Middle frontal gyrus (tissue), 1 donor: ENCODE data around the gene EEF1AKMT2.
"Not testable (repeated sequence)": the region's sequence is repeated elsewhere in the genome, so short reads cannot be mapped to it uniquely, and the experiment has no call there.

ENCODE experiments used
- DNase-seq: peaks from one replicate; pipeline ENCODE4 v3.0.0-alpha.2; 2015; ENCODE audit warnings: low spot score; ENCODE audit errors: extremely low spot score

EEF1AKMT2 gene

DNA sequence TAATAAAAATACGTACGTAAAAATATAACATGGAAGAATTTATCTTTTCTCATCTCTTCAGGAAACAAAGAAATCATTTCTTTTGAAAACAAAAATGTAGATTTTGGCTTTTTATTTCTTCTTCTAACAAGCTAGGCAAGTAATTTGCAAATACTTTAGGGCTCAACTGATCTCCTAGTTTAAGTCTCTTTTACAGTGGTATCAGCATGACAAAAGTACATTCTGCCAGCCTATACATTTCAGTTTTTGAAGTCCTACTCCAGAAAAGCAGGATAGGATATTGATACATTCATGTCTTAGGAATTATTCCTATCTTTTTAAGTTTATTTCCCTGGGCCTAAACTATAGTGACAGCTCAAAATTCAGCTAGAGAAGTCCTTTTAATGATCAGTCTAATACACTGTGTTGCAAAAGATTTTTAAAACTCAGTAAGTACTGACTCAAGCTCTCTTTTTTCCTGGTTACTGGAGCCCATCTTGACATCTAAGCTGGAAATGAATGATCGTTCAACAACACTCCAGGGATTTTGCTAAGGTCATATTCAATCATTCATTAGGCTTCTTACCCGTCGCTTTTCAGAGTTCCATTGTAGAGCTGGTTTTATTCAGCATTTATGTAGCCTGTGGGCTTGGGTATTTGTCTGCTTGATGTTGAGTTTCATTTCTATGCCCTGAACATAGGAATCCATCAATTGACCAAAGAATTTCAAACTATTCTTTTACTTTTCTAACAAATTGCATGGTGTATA lies 35.4 kb downstream of the EEF1AKMT2 start:
- no peak for DNase-seq

GRCh38 chr10:124755581-124755980 lies 36.1 kb downstream of the EEF1AKMT2 start:
- no peak for DNase-seq

DNA sequence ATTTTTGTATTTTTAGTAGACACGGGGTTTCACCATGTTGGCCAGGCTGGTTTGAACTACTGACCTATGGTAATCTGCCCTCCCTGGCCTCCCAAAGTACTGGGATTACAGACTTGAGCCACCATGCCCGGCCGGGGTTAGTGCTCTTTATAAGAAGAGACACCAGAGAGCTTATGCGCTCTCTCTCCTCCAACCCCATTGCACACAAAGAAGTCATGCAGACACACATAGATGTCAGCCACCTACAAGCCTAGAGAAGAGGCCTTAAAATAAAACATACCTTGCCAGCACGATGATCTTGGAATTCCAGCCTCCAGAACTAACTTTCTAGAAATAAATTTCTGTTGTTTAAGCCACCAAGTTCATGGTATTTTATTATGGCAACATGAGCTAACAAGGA lies 37.5 kb downstream of the EEF1AKMT2 start:
- no peak for DNase-seq

DNA sequence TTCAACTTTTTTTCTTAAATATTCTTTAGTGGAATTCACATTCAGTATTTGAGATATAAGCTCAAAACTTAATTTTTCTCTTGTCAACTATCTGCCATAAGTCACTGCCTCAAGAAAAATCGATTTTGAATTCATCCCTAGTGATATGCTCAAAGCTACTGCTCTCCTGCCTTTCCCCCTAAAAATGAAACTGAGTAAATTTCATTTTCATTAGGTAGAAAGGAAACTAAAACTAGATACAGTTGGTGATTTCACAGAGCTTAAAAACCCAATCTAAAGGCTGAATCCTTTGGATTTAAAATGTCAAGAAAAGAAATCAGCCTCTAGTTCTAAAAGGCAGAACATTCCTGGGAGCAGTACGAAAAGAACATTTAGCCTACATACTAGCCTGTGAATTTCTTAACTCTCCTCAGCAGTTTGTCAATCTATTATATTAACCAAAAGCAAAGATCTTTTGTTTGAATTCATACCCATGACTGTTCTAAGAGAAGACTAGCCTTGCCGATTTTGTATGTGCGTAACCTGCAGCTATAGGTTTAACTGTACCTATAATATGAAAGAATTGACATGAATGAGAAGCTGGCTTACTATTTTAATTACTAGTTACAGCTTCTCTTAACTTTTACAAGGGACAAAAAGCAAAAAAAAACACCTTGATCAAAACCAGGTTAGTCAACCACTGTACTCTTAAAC lies 42.6 kb downstream of the EEF1AKMT2 start:
- no peak for DNase-seq

DNA sequence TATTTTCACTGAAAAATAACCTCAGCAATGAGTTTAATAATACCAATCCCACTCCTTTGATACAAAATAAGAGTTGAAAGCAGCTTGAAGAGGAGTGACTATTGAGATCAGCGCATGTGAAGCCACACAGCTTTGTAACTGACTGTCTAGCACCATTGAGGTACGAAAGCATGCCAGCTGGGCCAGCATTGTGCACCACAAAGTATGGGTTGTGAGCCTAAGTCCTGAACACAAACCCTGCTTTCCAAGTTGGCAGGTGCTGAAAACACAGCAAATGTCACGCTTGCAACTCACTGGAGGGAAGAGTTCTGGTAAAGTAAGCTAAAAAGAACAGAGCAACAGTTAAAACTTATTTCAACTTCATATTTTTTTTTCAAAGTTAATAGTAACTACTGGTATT lies 43.5 kb downstream of the EEF1AKMT2 start:
- no peak for DNase-seq

DNA sequence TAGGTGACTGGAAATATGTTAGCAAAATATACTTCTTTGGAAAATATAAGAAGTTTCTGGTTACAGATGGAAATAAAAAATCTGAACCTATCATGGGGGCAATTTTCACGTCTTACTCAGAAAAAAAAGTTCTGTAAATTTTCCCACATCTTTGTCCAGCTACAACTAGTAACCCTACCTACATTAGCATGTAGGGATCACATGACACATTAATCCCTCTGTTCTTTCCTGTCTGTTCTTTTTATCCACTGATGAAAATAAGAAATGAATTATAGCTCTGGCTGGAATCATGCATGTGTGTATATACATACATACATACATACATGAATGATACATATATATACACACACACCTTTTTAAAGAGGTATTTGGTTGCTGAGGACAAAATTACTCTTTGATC lies 43.9 kb downstream of the EEF1AKMT2 start:
- DNase-seq = no peak

DNA sequence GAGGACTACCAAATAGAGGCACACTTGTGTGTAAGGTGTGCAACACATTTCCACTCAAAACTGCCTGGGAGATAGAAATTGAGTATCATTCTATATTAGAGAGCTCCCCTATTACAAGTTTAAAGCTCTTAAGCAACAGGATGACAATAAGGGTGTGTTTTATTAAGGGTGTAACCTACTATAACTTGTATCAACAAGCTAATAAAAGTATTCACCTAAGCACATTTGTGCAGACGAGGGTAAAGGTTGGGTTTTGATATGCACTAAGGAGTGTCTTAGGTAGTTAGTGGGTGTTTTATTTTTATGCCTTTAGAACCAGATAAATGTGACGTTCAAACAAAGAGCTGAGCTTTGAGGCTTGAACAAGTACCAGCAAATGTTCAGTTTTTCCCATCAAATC lies 44.7 kb downstream of the EEF1AKMT2 start:
- no peak for DNase-seq

GRCh38 chr10:124746447-124746846 lies 45.2 kb downstream of the EEF1AKMT2 start:
- DNase-seq = not testable (repeated sequence)

- DNase-seq = no peak
Observed at GRCh38 chr10:124745673-124746072, 46.0 kb downstream of the EEF1AKMT2 start.

DNA sequence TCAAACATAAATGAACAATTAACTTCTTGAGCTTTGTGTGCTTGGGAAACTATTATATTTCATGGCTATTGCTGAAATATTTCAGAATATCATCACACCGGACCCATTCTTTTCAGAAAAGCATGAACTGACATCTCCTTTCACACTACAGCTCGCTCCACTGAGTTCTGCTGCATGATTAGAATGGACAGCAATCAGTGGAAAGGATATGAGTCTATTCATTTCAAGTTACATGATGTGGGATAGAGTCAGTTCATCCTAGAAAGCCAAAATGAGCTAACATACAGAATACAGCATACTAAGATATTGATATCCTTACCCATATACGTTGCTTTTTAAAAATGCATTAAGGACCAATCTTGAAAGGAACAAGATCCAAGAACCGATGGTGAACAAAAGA lies 46.4 kb downstream of the EEF1AKMT2 start:
- no peak for DNase-seq

GRCh38 chr10:124744102-124745050 lies 47.3 kb downstream of the EEF1AKMT2 start, which contains the start of gene FAM53B:
TSS of gene FAM53B (minus strand) at chr10:124744378. CDS start at chr10:124706713, 37,665 bp downstream.
- DNase-seq = peak; percentile 74

DNA sequence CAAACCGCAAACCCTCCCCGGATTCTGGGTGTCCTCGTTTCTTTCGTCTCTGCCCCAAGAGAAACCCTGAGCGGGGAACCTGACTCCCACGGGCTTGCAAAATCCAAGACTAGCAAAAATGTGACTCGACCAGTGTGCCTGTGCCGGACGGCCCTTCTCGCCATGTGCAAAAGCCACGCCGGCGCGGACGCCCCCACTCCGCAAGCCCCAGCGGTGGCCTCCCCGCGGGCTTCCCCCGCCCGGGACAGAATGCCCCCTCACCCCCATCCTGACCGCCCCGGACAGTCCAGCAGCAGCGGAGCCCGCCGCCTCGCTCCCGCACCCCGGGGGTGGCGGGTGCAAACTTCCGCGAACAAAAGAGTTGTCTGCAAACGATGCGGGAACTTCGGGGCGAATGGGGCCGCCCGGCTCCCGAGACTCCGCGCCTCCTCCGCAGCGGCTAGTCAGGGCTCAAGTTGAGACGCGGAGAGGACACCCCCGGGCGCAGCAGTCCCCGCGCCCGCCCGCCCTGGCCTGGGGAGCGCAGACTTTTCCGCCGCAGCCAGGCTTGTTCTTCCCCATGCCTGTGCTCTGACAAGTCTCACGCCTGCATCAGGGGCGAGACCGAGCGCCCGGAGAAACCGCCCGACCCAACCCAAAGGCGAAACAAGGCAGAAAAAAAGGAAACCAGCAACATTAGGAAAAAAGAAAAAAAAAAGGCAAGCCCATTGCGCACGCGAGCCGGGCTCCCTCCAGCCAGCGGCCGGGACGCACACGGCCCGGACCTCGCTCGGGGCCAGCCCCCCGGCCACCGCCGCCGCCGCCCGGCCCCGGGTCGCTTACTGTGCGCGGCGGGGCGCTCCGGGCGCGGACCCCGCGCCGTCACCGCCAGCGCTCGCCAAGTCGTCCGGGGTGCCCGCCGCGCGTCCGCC lies 48.2 kb downstream of the EEF1AKMT2 start:
- DNase-seq = no peak

DNA sequence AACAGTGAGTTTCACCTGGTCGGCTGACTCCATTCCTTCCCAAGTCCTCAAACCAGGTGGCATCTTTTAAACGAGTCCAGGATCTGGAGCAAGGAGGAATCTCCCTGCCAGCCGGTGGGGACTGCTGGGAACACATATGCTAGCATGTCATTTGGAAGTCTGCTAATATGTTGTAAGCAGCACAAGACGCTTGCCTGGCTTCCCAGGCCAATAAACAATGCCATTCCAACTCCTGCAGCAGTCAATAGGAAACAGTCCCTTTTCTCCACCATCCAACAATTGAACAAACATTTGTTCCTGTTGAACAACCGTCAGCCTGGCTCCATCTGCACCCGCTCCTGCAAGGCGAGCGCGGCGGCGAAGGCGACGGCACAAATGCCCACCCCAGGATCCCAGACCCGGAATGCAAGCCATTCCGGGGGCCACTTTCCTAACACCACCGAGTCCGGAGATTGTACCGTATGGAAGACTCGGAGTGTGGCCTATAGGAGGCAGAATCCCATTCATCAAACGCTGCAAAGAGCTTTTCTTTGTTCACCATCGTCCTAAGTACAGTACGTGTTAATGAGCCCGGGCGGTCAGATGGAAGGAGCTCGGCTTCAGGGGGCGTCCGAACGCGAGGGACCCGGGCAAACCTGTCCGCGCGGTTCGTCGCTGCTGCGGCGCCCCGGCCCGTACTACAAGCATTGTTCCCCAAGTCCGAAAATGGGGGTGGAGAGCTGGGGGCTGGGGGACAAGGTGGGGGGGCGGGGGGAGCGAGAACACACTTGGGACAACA lies 49.1 kb downstream of the EEF1AKMT2 start:
- DNase-seq = no peak

DNA sequence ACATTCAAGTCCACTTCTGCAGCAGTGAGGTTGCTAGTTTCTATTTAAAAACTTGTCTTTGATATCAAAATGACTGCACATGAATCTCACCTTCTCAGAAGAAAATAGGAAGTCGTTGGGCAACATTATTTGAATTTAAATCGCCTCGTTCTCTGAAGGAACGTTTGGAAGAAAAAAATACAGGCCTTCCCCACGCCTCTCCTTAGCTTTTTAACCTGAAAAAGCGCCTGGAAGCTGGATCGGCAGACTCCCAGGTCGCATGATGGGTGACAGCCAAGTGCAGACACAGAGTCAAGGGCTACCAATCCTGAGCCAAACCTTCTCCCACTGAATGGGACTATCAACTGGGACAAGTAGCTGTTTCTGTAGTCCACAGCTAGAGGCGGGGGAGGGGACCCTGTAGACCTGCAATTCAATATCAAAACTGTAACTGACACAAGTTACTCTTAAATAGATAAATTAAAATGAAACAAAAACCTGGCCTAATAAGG lies 49.7 kb downstream of the EEF1AKMT2 start:
- no peak for DNase-seq

DNA sequence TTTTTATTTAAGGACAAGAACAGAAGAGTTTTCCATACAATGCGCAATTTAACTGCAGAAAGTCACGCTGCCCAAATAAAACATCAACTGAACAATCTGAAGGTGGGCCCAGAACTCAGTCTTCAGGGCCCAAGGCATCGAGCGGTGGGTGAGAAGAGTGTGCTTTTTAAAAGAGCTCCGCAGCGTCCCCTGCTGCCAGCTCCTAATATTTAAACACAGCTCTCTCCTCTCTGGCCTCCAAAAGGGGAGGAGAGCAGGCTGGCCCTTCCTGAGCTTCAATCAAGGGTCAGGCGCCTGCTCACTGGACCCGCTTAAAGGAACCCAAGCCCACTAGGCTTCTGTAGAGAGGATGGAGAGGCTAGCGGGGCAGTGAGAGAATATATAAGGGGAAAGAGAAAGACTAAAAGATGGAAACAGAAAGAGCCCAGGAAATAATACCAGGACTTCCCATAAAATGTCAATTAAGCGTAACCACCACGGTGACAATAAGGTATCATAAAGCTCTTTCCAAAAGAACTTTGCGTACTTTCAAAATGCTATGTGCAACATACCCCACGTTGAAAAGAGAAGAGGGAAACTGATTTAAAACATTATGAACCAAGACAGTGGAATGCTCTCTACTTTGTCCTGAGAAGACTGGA lies 50.3 kb downstream of the EEF1AKMT2 start:
- DNase-seq = peak; percentile 89

DNA sequence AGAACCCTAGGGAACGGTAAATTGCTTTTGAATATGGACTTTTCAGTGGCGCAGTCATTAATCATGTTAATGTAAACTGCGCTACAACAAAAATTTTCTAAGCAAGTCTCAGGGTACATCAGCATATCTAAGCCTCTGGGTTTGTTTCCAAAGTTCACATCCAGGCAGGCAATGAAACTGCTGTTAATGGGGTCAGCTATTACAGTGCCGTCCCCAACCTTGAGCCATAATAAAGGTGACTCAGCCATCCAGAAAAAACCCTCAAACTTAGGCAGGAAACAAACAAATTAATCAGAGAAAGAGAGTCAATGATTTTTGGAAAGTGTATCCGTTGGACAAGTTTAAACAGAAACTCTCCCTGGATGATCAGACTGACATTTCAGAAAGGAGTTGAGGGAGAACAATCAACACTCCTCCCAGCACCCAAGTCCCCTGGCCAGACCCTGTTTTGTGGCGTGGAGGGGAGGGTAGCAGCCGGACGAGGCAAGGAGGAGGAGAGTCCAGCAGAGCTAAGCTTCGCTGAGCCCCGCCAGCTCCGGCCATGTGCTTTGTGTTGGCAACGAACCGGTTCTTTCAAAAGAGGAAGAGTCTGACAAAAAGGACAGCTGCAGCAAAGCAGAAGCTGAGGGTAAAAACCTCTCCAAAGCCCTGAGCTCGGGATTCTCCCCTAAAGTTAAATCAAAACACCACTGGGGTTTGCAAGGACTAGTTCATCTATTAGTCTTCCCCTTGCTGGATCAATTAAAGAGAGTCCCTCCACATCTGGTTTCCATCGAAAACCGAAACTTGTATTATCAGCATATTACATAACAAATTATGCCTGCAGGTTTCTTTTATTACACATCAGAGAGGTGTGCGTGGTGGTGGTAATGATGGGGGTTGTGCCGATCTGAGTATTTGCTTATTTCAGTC lies 51.1 kb downstream of the EEF1AKMT2 start:
- no peak for DNase-seq

GRCh38 chr10:124739986-124740368 lies 51.7 kb downstream of the EEF1AKMT2 start:
- DNase-seq = no peak
